ENCODE data around the gene C4orf50. TPM values are rescaled to one million over a fixed set of nuclear protein-coding genes. Genes with fewer than 3 reads are reported as not detected.

The C4orf50 gene
- total and polyA plus RNA-seq, 2 of the 13 experiments (the other 11 are each of a cell fraction or from before 2014, with no cell fraction given): not detected

DNA sequence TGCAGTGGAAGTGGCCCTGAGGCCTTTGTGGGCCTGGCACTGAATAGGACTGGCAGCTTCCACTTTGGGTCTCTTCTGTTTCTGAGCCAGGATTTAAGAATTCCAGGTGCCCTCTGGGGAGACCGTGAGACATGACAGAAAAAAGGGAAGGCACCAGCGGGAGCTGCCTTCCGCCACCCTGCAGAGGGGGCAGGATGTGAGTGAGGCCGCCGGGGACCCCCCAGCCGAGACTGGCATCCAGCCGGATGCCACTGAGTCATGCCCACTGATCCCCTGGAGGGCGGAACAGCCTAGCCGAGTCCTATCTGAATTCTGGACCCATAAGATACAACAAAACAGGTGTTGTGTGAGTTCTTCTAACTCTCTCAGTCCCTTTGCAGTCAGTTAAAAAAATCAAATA lies 41.3 kb downstream of the C4orf50 start (continued):
- TF ChIP-seq PLSCR1 (CRISPR knock-in tag; IDR thresholded peaks at IDR 0.05; ENCODE audit: borderline replicate concordance): no peak
- TF ChIP-seq, protein P1, sequence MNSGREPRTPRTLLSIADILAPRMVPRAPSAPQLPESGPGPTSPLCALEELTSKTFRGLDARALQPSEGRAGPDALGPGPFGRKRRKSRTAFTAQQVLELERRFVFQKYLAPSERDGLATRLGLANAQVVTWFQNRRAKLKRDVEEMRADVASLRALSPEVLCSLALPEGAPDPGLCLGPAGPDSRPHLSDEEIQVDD (CRISPR knock-in tag; IDR thresholded peaks at IDR 0.05; ENCODE audit: borderline replicate concordance): no peak
- TF ChIP-seq SNAI1 (CRISPR knock-in tag; IDR thresholded peaks at IDR 0.05; ENCODE audit: borderline replicate concordance): no peak
- no peak for TF ChIP-seq SYNCRIP (IDR thresholded peaks at IDR 0.05; ENCODE audit: insufficient read depth, low read depth, low read length)
- no peak for TF ChIP-seq HOMEZ (CRISPR knock-in tag; IDR thresholded peaks at IDR 0.05; ENCODE audit: low read depth)
- no peak for TF ChIP-seq GATAD2A (CRISPR knock-in tag; IDR thresholded peaks at IDR 0.05)
- TF ChIP-seq ZBTB38 (CRISPR knock-in tag; IDR thresholded peaks at IDR 0.05): no peak

DNA sequence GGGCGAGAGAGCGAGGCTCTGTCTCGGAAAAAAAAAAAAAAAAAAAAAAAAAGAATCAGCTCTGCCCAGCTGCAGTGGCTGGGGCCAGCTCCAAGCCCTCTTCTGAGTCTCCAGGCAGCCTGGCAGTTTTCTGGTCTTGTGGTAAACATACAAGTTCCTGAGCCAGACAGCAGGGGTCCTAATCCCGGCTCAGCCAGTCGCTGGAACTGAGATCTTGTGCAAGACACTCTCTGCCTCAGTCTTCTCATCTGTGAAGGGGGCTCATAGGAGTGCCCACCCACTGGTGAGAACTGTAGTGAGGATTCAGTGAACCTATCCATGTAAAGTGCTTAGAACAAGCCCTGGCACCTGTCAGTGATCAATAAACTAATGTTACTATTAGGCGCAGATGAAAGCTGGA lies 41.8 kb downstream of the C4orf50 start:
- H3K4me2 ChIP-seq (ENCODE audit: low read depth, low read length): no peak overlapping the region
- 39% methylated on average over 5 of the region's 6 CpGs for WGBS (ENCODE audit: low lambda C conversion rate)
- POLR2A ChIA-PET: no interaction called here
- no peak overlapping the region for H3K27ac ChIP-seq (ENCODE audit: extremely low read length, insufficient read depth, low read length)
- DNase-seq (ENCODE audit: low spot score) (no peak), FAIRE-seq (no peak), ATAC-seq (no peak)
- intact Hi-C loops (cut with micrococcal nuclease; ENCODE audit: unreplicated experiment) (no loop called here), in situ Hi-C loops (cut with HindIII; ENCODE audit: extremely low pct_ligation_motif_present, low pct_unique_long_range_greater_than_20kb) (no loop called here)
- H3K9ac ChIP-seq (ENCODE audit: insufficient read depth, low read depth, low read length): no peak overlapping the region
- H3K4me1 ChIP-seq (ENCODE audit: insufficient read depth, low read length): no peaks in the 10 kb centered on the region
- no peak overlapping the region for H2AFZ ChIP-seq (ENCODE audit: low read length)
- H3K27me3 ChIP-seq (ENCODE audit: control insufficient read depth in 1 of 2, insufficient read depth in 2 of 2, low read length in 2 of 2): peaks cover 9 to 11% of the 10 kb centered on the region in 2 experiments; a peak in 3 of 5 replicates
- no peaks in the 10 kb centered on the region for H3K9me3 ChIP-seq (ENCODE audit: low read length)
- H3K79me2 ChIP-seq (ENCODE audit: insufficient read depth, low read length): no peaks in the 10 kb centered on the region
- CTCF ChIA-PET (ENCODE audit: low intra/inter-chr PET ratio, low total read pairs): no interaction called here
- BruUV-seq (replicated peaks): no TSS peak
- no peaks in the 10 kb centered on the region for H4K20me1 ChIP-seq (ENCODE audit: insufficient read depth, low read length)
- H3K4me3 ChIP-seq (replicated peaks in 1 of 3; ENCODE audit: insufficient read depth in 1 of 3, low read depth in 2 of 3, low read length in 3 of 3): no peak overlapping the region
- TF ChIP-seq, protein P2, sequence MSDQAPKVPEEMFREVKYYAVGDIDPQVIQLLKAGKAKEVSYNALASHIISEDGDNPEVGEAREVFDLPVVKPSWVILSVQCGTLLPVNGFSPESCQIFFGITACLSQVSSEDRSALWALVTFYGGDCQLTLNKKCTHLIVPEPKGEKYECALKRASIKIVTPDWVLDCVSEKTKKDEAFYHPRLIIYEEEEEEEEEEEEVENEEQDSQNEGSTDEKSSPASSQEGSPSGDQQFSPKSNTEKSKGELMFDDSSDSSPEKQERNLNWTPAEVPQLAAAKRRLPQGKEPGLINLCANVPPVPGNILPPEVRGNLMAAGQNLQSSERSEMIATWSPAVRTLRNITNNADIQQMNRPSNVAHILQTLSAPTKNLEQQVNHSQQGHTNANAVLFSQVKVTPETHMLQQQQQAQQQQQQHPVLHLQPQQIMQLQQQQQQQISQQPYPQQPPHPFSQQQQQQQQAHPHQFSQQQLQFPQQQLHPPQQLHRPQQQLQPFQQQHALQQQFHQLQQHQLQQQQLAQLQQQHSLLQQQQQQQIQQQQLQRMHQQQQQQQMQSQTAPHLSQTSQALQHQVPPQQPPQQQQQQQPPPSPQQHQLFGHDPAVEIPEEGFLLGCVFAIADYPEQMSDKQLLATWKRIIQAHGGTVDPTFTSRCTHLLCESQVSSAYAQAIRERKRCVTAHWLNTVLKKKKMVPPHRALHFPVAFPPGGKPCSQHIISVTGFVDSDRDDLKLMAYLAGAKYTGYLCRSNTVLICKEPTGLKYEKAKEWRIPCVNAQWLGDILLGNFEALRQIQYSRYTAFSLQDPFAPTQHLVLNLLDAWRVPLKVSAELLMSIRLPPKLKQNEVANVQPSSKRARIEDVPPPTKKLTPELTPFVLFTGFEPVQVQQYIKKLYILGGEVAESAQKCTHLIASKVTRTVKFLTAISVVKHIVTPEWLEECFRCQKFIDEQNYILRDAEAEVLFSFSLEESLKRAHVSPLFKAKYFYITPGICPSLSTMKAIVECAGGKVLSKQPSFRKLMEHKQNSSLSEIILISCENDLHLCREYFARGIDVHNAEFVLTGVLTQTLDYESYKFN (CRISPR knock-in tag; conservative IDR thresholded peaks at IDR 0.05): no peak
- TF ChIP-seq ZNF629 (CRISPR knock-in tag; conservative IDR thresholded peaks at IDR 0.05): peak; percentile 77
- no peaks in the 10 kb centered on the region for H3K36me3 ChIP-seq (replicated peaks in 1 of 2; ENCODE audit: control insufficient read depth in 1 of 2, insufficient read depth in 2 of 2, low read length in 2 of 2)

Data from HepG2 (cell line).